Measurements from ENCODE around the gene IARS2. TPM values are rescaled to one million over a fixed set of nuclear protein-coding genes. Genes with fewer than 3 reads are reported as not detected.

Gene IARS2
- total RNA-seq, 1 experiment from 2014 or later, result 73.9 TPM

DNA sequence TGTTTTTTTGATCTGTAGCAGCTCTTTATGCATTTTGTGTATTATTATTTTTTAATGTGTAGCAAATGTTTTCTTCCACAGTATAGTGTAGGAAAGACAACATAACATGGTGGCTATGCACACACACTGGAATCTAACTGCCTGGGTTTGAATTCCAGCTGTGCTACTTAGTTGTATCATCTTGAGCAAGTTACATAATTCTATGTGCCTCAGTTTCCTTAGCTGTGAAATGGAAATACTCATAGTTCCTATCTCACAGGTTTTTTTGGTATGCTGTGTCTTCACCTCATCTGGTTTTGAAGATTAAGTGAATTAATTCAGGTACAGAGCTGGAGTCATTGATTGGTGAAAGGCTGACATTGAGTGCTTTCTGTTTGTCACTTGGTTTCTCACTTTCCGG lies 1.2 kb upstream of the IARS2 start:
- DNase-seq (ENCODE audit: low spot score) (no peak), ATAC-seq (no peak)
- ChIA-PET CTCF (interaction anchor here (1.4 to 1.7 kb wide), 2 partner anchors 20 to 46 kb away, joined by 3 to 6 read pairs; partner anchors contain the start of gene EPRS1), POLR2A (no interaction called here)
- no peak overlapping the region for H3K4me3 Mint-ChIP-seq
- no peaks in the 10 kb centered on the region for H3K27me3 Mint-ChIP-seq (ENCODE audit: low read depth)
- H3K27ac Mint-ChIP-seq, result no peak overlapping the region
- no peaks in the 10 kb centered on the region for H3K9me3 Mint-ChIP-seq
- H3K36me3 Mint-ChIP-seq, result peaks cover 19% of the 10 kb centered on the region
- H3K4me1 Mint-ChIP-seq, result peaks cover 9% of the 10 kb centered on the region
- TF ChIP-seq, protein P1, sequence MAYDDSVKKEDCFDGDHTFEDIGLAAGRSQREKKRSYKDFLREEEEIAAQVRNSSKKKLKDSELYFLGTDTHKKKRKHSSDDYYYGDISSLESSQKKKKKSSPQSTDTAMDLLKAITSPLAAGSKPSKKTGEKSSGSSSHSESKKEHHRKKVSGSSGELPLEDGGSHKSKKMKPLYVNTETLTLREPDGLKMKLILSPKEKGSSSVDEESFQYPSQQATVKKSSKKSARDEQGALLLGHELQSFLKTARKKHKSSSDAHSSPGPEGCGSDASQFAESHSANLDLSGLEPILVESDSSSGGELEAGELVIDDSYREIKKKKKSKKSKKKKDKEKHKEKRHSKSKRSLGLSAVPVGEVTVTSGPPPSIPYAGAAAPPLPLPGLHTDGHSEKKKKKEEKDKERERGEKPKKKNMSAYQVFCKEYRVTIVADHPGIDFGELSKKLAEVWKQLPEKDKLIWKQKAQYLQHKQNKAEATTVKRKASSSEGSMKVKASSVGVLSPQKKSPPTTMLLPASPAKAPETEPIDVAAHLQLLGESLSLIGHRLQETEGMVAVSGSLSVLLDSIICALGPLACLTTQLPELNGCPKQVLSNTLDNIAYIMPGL (CRISPR knock-in tag; IDR thresholded peaks at IDR 0.05), result no peak
- TF ChIP-seq ZNF219 (CRISPR knock-in tag; IDR thresholded peaks at IDR 0.05; ENCODE audit: borderline replicate concordance), result no peak
- TF ChIP-seq, protein P2, sequence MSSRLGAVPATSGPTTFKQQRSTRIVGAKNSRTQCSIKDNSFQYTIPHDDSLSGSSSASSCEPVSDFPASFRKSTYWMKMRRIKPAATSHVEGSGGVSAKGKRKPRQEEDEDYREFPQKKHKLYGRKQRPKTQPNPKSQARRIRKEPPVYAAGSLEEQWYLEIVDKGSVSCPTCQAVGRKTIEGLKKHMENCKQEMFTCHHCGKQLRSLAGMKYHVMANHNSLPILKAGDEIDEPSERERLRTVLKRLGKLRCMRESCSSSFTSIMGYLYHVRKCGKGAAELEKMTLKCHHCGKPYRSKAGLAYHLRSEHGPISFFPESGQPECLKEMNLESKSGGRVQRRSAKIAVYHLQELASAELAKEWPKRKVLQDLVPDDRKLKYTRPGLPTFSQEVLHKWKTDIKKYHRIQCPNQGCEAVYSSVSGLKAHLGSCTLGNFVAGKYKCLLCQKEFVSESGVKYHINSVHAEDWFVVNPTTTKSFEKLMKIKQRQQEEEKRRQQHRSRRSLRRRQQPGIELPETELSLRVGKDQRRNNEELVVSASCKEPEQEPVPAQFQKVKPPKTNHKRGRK (CRISPR knock-in tag; IDR thresholded peaks at IDR 0.05; ENCODE audit: borderline replicate concordance), result no peak
- no peak for TF ChIP-seq ZNF671 (CRISPR knock-in tag; IDR thresholded peaks at IDR 0.05)
- TF ChIP-seq HMGA2 (CRISPR knock-in tag; IDR thresholded peaks at IDR 0.05), result no peak
- TF ChIP-seq, protein P3, sequence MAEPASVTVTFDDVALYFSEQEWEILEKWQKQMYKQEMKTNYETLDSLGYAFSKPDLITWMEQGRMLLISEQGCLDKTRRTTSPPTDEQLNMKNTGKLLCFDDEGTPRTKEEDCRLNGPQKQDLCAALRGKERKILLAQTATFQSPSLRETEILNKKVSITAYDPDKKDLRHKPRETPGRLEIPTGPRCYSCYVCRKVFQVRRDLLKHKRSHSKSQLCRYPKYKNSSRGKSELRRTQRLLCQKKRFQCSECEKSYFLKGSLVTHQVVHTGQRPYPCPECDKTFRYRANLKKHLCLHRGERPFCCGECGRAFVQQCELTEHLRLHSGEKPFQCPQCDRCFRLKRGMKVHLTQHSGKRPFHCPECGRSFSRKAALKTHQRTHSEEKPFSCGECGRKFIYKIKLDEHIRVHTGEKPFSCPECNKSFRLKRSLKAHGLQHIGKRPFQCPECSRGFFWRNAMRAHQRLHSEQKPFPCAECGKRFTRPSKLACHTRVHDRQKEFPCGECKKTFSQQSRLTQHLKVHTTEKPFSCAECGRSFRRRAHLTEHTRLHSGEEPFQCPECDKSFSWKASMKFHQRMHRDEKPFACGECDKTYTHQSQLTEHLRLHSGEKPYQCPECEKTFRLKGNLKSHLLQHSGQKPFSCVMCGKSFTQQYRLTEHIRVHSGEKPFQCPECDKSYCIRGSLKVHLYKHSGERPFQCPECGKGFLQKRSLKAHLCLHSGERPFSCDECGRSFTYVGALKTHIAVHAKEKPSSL (CRISPR knock-in tag; conservative IDR thresholded peaks at IDR 0.05), result no peak
- no peak for TF ChIP-seq ZNF423 (CRISPR knock-in tag; IDR thresholded peaks at IDR 0.05)
- no peak for TF ChIP-seq ZNF121 (CRISPR knock-in tag; IDR thresholded peaks at IDR 0.05)
- TF ChIP-seq, protein P4, sequence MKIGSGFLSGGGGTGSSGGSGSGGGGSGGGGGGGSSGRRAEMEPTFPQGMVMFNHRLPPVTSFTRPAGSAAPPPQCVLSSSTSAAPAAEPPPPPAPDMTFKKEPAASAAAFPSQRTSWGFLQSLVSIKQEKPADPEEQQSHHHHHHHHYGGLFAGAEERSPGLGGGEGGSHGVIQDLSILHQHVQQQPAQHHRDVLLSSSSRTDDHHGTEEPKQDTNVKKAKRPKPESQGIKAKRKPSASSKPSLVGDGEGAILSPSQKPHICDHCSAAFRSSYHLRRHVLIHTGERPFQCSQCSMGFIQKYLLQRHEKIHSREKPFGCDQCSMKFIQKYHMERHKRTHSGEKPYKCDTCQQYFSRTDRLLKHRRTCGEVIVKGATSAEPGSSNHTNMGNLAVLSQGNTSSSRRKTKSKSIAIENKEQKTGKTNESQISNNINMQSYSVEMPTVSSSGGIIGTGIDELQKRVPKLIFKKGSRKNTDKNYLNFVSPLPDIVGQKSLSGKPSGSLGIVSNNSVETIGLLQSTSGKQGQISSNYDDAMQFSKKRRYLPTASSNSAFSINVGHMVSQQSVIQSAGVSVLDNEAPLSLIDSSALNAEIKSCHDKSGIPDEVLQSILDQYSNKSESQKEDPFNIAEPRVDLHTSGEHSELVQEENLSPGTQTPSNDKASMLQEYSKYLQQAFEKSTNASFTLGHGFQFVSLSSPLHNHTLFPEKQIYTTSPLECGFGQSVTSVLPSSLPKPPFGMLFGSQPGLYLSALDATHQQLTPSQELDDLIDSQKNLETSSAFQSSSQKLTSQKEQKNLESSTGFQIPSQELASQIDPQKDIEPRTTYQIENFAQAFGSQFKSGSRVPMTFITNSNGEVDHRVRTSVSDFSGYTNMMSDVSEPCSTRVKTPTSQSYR (CRISPR knock-in tag; IDR thresholded peaks at IDR 0.05), result no peak
- TF ChIP-seq FOXJ3 (CRISPR knock-in tag; IDR thresholded peaks at IDR 0.05; ENCODE audit: borderline replicate concordance), result no peak
- no peak for TF ChIP-seq KAT7 (CRISPR knock-in tag; IDR thresholded peaks at IDR 0.05; ENCODE audit: borderline replicate concordance)
- no peak for TF ChIP-seq ZNF317 (CRISPR knock-in tag; IDR thresholded peaks at IDR 0.05; ENCODE audit: borderline replicate concordance, low read depth)
- TF ChIP-seq RORB (CRISPR knock-in tag; IDR thresholded peaks at IDR 0.05), result no peak
- TF ChIP-seq, protein P5, sequence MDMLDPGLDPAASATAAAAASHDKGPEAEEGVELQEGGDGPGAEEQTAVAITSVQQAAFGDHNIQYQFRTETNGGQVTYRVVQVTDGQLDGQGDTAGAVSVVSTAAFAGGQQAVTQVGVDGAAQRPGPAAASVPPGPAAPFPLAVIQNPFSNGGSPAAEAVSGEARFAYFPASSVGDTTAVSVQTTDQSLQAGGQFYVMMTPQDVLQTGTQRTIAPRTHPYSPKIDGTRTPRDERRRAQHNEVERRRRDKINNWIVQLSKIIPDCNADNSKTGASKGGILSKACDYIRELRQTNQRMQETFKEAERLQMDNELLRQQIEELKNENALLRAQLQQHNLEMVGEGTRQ (CRISPR knock-in tag; IDR thresholded peaks at IDR 0.05), result no peak
- TF ChIP-seq ZNF263 (CRISPR knock-in tag; IDR thresholded peaks at IDR 0.05; ENCODE audit: low read depth), result no peak
- no peak for TF ChIP-seq TCF7 (CRISPR knock-in tag; IDR thresholded peaks at IDR 0.05; ENCODE audit: low read depth)
- no peak for TF ChIP-seq SMAD4 (CRISPR knock-in tag; IDR thresholded peaks at IDR 0.05)
- TF ChIP-seq, protein P6, sequence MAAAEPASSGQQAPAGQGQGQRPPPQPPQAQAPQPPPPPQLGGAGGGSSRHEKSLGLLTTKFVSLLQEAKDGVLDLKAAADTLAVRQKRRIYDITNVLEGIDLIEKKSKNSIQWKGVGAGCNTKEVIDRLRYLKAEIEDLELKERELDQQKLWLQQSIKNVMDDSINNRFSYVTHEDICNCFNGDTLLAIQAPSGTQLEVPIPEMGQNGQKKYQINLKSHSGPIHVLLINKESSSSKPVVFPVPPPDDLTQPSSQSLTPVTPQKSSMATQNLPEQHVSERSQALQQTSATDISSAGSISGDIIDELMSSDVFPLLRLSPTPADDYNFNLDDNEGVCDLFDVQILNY (CRISPR knock-in tag; IDR thresholded peaks at IDR 0.05), result no peak
- TF ChIP-seq CREB1 (CRISPR knock-in tag; IDR thresholded peaks at IDR 0.05), result no peak
- TF ChIP-seq, protein P7, sequence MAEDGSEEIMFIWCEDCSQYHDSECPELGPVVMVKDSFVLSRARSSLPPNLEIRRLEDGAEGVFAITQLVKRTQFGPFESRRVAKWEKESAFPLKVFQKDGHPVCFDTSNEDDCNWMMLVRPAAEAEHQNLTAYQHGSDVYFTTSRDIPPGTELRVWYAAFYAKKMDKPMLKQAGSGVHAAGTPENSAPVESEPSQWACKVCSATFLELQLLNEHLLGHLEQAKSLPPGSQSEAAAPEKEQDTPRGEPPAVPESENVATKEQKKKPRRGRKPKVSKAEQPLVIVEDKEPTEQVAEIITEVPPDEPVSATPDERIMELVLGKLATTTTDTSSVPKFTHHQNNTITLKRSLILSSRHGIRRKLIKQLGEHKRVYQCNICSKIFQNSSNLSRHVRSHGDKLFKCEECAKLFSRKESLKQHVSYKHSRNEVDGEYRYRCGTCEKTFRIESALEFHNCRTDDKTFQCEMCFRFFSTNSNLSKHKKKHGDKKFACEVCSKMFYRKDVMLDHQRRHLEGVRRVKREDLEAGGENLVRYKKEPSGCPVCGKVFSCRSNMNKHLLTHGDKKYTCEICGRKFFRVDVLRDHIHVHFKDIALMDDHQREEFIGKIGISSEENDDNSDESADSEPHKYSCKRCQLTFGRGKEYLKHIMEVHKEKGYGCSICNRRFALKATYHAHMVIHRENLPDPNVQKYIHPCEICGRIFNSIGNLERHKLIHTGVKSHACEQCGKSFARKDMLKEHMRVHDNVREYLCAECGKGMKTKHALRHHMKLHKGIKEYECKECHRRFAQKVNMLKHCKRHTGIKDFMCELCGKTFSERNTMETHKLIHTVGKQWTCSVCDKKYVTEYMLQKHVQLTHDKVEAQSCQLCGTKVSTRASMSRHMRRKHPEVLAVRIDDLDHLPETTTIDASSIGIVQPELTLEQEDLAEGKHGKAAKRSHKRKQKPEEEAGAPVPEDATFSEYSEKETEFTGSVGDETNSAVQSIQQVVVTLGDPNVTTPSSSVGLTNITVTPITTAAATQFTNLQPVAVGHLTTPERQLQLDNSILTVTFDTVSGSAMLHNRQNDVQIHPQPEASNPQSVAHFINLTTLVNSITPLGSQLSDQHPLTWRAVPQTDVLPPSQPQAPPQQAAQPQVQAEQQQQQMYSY (CRISPR knock-in tag; IDR thresholded peaks at IDR 0.05), result no peak

Data from WTC11 (cell line).